GM21515 (cell line): ENCODE results near the gene TTC33.
"Not testable (repeated sequence)": the region's sequence is repeated elsewhere in the genome, so short reads cannot be mapped to it uniquely, and the experiment has no call there.

Source experiments
- ATAC-seq: cut with Tn5 transposase; IDR thresholded peaks from one replicate; pipeline ENCODE4 v1.9.1; 2021; ENCODE audit not compliant: unreplicated experiment

TTC33 gene

DNA sequence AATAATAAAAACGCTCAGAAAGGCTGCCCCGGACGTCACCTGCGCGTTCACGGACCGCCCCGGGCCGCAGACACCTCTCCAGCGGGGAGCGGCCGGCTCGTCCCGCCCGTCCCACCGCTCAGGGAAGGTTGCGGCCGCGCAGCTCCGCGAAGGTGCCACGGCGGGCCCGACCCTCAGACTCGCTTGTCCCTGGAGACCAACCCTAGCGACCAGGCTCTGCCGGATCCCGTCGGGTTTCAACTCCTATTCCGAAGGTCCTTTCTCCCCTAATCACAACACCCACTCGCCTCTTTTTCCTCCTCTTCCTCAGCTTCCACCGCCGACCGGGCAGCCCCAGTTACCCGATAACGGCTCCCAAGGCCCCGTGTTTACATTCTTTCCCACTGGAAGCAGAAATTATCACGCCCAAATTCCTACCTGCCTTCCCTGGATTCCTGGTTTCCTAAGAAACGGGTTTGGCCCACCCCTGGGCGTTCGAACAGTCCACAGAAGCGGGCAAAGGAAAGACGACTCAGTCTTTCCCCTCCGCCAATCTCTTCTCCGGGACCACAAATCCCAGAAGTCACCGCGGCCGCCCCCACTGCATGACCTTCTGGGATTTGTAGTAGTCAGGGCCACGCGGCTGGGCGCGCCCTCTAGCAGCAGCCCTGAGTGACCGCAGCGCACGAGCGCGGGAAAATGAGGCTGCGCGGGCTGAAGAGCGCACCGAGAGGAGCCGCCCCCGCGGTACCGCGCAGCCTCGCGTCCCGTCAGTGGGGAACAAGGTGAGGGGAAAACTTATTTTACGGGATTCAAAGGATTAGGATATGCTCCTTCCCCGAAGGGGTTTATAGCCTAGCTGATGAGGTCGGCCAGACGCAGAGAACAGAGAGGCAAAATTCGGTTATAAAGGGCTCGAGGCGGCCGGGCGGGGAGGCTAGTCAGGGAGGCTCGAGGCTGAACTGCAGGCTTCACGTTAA, at the start of gene TTC33:
TSS of gene TTC33 (minus strand) at position 555 of the 959 bp plus-strand sequence. CDS start 8,943 bp downstream, outside the sequence.
- peak; percentile 89 for ATAC-seq

- no peak for ATAC-seq
Observed at GRCh38 chr5:40801771-40802562, 46.2 kb upstream of the TTC33 start.

DNA sequence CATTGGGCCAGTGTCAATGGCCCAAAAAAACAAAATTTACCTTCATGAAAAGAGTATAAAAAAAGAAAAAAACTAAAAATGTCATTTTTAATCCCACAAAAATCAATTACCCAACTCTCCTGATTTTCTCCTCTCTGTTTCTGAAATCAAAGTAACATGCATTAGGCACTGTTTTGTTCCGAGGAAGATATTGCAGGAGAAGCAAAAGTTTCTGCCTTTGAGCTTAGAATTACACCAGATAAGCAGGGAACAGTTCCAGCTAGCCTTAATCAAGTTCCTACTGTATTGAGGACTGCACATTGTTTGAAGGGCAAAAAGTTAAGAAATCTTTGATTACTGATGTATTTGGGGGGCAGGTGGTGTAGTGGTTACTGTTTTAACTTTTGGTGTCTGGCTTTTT, 43.5 kb upstream of the TTC33 start:
- no peak for ATAC-seq

DNA sequence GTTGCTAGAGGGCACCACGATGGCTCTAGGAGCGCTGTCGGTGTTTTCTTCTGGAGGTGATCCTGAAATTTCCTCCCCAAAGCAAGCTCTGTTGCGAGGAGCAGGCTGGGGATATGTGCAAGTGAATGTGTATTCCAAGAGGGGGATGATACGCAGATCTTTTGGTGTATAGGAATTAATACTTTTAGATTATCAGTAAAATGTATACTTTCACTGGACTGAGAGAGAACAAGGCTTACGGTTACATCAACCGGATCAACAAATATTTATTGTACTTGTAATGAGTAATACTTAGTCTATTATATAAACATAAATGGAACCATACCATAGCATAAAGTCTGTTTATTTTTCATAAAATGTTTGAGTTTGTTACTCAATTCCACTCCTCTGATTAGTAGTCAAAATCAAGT, 43.0 kb upstream of the TTC33 start:
- ATAC-seq, result no peak

DNA sequence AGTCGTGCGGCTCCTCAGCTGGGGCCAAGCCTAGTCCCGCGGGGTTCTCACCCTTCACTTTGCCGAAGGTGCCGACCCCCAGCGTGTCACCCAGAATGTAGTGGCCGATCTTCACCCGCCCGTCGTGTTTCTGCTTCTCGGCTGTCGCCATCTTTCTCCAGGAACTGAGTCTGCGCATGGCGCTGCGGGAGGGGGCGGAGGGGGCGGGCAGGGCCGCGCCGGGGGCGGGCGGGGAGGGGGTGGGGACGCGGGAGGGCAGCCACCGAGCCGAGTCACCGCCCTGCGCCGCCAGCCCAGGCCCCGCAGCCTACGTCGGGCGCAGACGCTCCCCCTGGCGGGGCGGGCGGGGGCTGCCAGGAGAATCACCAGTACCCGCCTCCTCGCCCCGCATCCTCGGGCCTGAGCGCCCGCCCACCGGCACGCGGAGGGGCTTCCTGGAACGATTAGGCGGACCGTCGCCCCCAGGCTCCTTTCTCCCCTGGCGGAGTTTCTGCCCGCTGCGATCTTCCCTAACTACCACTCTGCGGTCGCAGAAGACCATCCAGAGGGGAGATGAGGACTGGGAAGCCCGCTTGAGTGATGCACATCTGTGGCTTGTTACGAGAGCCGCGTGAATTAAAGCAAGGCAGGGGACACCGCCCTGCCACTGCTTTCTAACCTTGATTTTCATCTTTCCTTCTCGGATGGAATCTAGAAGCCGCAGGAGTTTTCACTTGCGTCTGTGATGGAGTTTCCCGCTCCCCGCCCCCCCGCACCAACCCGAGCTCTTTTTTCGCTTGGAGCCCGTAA, 42.4 kb upstream of the TTC33 start, which contains the start of gene PRKAA1:
TSS of gene PRKAA1 (minus strand) at position 363 of the 789 bp plus-strand sequence. CDS start at position 178, 185 bp downstream.
- peak; percentile 97 for ATAC-seq

- peak; percentile 42 for ATAC-seq
Observed at GRCh38 chr5:40797273-40798011, 41.7 kb upstream of the TTC33 start.

GRCh38 chr5:40796487-40796889, 40.7 kb upstream of the TTC33 start:
- no peak for ATAC-seq

DNA sequence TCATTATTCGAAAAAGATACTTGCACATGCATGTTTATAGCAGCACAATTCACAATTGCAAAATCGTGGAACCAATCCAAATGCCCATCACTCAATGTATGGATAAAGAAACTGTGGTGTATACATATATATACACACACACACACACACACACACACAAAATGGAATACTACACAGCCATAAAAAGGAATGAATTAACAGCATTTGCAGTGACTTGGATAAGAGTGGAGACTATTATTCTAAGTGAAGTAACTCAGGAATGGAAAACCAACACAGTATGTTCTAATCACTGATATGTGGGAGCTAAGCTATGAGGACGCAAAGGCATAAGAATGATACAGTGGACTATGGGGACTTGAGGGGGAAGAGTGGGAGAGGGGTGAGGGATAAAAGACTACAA, 39.1 kb upstream of the TTC33 start:
- ATAC-seq, result not testable (repeated sequence)

- not testable (repeated sequence) for ATAC-seq
Observed at GRCh38 chr5:40794340-40794739, 38.6 kb upstream of the TTC33 start.

DNA sequence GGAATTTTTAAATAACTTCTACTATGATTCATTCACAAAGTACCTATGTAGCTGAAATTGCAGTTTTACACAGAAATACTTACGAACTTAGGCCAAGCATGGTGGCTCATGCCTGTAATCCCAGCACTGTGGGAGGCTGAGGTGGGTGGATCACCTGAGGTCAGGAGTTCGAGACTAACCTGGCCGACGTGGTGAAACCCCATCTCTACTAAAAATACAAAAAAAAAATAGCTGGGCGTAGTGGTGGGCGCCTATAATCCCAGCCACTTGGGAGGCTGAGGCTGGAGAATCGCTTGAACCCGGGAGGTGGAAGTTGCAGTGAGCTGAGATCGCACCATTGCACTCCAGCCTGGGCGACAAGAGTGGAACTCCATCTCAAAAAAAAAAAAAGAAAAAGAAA, 36.9 kb upstream of the TTC33 start:
- ATAC-seq, result not testable (repeated sequence)

DNA sequence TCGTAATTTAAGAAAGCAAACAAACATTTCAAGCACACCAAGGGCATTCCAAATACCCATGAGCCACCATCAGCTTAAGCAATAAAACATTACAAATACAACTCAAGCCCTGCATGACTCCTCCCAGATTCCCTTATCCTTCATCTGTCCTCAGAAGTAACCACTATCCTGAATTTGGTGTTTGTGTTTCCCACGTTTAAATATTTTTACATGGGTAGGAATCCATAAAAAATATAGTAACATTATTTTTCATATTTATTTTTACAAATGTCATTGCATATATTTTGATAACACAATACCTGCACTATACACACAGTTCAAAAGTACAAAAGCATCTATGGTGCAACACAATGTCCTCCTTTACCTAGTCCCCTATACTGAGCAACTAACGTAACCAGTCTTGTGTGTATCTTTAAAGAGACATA, 36.0 kb upstream of the TTC33 start:
- no peak for ATAC-seq

DNA sequence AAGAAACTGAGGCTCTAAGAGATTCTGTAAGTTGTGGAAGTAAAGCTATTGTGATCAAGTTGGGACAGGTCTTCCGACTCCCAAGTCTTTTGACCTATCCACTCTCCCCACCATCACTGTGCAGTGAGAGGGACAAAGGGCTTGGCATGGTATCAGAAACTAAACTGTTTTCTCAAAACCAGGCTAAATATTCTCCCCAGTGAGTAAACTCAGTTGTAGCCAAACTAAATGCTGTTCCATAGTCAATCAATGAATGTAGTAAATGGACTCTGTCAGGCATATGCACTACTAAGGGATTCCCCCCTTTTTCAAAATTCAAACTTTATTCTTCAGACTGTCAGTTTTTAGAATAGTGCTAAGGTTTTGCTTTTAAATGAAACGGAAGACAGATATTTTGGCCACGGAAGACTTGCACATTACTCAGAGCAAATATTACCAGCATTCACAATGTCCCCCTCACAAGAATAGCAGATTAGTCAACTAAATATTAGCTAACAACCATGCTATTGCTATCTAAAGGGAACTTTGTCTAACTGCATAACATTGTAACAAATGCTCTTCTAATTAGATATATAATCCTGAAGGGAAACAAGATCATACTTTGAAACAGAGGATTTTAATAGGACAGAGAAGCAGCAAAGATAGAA, 35.3 kb upstream of the TTC33 start:
- ATAC-seq, result no peak

DNA sequence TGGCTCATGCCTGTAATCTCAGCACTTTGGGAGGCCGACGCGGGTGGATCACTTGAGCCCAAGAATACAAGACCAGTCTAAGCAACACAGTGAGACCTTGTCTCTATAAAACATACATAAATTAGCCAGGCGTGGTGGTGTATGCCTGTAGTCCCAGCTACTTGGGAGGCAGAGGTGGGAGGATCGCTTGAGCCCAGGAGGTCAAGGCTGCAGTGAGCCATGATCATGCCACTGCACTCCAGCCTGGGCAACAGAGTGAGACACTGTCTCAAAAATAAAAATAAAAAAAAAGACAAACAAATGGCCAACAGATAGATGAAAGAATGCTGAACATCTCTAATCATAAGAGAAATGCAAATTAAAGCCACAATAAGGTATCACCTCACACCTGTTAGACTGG, 33.2 kb upstream of the TTC33 start:
- not testable (repeated sequence) for ATAC-seq

- ATAC-seq, result no peak
Observed at GRCh38 chr5:40787986-40788385, 32.2 kb upstream of the TTC33 start.

DNA sequence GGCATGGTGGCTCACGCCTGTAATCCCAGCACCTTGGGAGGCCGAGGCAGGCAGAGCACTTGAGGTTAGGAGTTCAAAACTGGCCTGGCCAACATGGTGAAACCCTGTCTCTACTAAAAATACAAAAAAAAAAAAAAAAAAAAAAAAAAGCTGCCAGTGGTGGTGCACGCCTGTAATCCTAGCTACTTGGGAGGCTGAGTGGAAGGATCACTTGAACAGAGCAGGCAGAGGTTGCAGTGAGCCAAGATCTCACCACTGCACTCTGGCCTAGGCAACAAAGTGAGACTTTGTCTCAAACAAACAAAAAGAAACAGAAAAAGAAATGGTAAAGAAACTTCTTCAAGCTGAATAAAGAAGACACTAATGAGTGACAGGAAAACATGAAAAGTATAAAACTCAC, 30.9 kb upstream of the TTC33 start:
- ATAC-seq, result not testable (repeated sequence)

DNA sequence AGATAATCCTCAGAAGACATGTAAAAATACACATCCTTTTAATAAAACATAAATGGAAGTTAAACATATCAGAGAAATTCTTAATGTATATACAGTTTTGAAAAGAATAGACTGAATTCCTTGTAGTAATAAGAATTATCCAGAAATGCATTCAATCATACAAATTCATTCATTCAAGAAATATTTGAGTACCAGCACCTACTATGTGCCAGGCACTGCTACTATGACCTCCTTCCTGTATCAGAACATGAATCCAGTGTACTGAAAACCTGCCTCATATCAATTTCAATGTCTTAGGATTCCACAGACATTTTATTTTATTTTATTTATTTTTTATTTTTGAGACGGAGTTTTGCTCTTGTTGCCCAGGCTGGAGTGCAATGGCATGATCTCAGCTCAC, 29.2 kb upstream of the TTC33 start:
- ATAC-seq, result no peak

GRCh38 chr5:40784027-40784653, 28.4 kb upstream of the TTC33 start:
- no peak for ATAC-seq

- no peak for ATAC-seq
Observed at GRCh38 chr5:40781843-40782409, 26.2 kb upstream of the TTC33 start.

- ATAC-seq, result no peak
Observed at GRCh38 chr5:40780858-40781257, 25.1 kb upstream of the TTC33 start.
